Measurements from ENCODE around the gene PANK1.

PANK1 gene

DNA sequence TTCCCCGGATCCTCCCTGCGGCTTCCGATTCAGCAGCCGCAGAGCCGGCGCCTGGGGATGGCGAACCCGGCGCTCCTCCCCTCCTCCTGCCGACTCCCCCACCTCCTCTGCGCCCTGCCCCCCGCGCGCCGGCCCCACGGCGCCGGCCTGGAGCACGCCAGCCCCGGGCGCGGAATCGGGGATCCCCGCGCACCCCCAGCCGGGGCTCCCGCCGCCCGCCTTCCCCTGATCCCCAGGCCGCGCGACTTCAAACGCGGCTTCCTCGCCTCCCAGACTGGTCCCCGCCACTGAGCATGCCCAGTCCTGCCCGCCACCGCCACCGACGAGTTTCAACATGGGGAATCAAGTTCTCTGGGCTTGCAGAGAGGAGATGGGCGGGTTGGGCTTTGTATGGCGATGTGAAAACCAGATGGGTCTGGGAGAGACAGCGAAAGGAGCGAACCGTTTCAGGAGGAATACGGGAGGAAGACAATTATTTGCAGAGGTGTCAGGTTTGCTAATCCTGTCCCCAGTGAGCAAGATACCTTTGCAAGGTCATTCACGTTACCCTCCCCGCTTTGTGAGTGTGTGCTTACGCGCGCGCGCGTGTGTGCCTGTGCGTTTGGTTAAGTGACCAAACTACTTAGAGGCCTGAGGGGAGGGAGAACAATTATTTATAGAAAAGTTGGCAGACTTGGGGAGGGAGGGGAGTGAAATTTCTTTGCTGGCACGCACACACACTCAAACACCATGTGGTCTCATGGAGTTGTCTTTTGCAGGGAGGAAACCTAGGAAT, at the start of gene PANK1:
TSS of gene PANK1 (minus strand) at position 276 of the 775 bp plus-strand sequence. CDS start 351 bp downstream, outside the sequence.
- DNase-seq, result peak; percentile 55

DNA sequence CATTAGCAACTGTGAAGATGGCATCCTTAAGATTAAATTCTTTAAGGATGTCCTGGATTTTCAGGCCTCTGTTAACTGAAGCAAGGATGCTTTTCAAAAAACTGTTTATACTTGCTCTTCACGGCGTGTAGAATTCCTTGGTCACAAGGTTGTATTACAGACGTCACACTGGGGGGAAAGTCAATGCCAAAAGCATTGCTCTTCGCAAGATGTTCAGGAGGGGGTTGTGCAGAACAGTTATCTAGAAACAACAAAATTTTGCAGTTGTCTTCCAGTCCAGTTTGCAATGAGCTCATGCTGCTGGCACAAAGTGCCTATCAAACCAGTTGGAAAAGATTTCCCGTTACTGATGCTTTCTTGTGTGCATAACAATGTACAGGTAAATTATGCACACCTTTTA, 48.1 kb upstream of the PANK1 start:
- no peak for DNase-seq

DNA sequence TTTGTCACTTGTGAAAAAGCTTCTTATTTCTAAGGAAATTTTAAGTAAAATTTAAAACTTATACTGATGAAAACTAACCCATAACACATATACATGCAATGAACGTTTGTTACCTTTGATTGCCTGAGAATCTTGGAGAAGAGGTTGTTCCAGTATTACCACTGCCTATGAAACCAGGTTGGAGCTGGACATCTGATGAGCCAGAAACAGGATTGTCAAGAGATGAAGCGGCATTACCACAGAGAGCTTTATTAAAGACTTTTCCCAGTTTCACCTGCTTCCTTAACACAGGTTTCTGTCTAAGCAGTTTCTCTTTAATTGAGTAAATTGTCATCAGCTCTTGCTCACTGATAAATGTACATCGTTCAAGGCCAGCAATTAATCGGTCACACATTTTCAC, 47.4 kb upstream of the PANK1 start:
- no peak for DNase-seq

- DNase-seq, result no peak
Measured at GRCh38 chr10:89690027-89690426, 45.0 kb upstream of the PANK1 start.

- no peak for DNase-seq
Measured at GRCh38 chr10:89685936-89686335, 40.9 kb upstream of the PANK1 start.

DNA sequence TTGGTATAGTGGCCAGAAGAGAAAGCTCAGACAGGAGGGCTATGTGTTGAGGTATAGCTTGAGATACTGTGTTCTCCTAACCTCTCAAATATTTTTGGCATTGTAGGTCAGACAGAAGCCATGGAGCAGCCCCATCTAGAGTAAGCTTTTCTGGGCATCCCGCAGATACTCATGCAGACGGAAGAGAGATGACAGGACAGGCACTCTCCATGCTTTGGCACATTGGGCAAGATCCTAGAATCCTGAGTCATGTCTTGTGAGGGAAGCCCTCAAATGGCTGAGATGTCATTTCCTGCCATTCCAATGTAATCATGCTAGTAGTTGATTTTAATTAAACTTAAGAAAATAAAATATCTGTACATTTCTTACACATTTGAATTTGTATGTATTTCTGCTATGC, 39.6 kb upstream of the PANK1 start:
- DNase-seq, result no peak

DNA sequence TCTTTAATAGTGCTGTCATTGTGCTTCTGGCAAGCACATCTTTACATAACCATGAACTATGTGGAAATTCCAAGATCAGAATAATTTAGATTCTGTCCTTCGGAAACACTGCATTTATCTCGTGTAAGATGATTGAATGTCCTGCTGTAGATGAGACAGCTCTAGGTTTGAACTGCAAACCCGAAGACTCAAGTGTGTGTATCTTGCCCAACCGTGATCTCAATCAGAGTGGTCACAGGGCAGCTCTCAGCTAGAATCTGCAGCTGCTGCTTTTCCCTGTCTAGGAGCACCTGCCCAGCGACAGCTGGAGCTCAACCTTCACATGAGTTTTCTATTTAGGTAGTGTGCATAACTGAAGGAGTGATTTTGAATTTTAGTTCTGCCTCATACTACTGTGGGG, 38.8 kb upstream of the PANK1 start:
- DNase-seq, result no peak

DNA sequence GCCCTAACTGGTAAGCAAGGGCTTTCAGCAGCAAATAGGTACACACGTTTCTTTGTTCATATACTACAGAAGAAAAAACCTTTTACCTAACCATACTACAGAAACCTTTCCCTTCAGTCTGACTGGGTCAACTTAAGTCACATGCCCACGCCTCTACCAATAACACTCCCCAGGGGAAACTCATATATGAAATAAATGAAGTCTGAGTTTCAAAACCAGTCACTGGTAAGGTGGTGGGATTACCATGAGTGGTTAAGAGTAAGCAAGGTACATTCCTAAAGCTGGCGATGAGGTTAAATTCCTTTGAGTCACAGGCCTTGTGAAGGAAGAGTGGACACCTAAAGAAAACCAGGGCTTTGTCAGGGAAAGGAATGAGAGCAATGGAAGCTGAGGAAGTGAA, 34.9 kb upstream of the PANK1 start:
- no peak for DNase-seq

DNA sequence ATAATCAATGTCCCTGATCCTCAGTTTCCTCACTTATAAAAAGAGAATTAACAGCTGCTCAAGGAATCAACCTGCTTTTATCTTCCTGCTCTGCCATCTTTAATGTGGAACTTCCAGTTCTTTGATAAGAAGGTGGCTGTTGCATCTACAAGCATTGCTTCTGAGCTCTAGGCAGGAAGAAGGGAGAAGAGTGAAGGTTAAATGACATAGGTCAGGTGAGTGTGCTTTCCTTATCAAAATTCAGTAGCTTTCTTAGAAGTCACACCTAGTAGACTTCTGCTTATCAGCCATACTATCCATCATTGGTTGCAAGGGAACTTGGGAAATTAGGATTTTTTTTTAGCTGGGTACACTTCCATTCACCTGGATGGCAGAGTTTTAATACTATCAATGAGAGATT, 32.3 kb upstream of the PANK1 start:
- DNase-seq, result no peak

DNA sequence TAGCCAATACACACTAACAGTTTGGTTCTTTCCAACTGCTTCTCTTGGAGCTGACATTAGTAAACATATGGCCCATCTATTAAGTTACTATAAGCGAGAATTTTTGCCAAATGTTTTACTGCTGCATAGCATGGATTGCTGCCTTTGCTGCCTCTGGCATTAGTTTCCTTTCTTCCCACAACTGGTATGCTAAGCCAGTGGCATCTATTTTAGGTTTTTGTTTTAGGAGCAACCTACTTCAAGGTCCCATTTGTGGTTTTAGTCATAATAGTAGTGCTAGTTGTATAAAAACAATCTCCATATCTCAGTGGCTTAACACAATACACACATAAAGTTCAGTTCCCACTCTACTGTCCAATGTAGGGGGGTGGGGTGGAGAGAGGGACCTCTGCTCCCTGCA, 25.9 kb upstream of the PANK1 start:
- DNase-seq, result no peak

DNA sequence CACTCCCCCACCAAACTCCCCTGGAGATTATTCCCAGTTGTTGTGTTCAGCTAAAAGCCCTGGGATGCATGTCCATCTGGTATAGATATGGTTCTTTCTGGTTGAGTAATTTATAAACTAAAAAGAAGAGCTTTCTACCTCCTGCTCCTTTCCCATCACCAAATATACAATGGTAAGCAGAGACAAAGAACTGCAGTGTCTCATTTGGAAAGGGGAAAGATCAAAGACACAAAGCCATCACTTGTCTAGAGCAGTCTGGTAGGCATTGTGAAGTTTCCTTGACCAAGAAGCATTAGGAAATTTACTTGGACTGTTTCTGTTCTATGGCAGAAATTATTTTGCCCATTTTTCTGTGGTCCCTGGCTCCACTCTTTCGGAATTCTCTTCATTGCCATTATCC, 24.9 kb upstream of the PANK1 start:
- DNase-seq, result no peak

GRCh38 chr10:89668386-89669071, 23.5 kb upstream of the PANK1 start:
- no peak for DNase-seq

GRCh38 chr10:89666138-89666537, 21.1 kb upstream of the PANK1 start:
- DNase-seq, result no peak

- DNase-seq, result no peak
Measured at GRCh38 chr10:89665302-89665701, 20.3 kb upstream of the PANK1 start.

DNA sequence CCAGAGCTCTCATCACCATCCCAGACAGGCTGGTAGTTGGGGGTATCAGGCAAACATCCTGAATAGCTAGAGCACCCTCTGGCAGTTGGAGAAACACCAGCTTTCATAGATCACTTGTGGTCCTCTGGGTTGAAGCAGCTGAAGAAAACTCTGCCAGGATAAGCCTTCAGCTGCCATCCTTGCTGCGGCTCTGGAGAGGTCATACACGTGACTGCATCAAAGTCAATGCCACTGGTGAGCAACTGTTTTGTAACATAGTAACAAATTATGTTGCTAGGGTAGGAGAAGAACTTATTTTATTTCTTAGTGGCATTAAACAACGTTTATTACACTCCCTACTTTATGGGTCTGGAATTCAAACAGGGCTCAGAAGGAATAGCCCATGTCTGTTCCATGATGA, 19.2 kb upstream of the PANK1 start:
- no peak for DNase-seq

DNA sequence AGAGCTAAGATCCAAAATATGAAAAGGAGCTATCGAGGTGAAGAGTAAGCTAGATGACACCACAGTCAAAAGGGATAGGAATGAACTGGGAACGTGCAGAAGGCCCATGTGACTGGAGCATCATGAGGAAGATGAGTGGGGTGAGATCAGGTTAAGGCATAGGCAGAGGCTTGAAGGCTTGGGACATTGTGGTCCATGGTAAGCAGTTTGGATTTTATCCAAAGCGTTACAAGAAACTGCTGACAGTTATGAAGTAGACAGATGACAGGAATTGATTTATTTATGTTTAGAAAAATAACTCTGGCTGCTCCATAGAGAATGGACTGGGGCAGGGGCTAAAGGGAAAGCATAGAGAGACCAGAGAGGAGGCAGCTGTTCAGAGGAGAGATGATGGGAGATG, 18.1 kb upstream of the PANK1 start:
- DNase-seq, result no peak

GRCh38 chr10:89662596-89662995, 17.6 kb upstream of the PANK1 start:
- DNase-seq, result no peak

- DNase-seq, result no peak
Measured at GRCh38 chr10:89659143-89660131, 14.4 kb upstream of the PANK1 start.

DNA sequence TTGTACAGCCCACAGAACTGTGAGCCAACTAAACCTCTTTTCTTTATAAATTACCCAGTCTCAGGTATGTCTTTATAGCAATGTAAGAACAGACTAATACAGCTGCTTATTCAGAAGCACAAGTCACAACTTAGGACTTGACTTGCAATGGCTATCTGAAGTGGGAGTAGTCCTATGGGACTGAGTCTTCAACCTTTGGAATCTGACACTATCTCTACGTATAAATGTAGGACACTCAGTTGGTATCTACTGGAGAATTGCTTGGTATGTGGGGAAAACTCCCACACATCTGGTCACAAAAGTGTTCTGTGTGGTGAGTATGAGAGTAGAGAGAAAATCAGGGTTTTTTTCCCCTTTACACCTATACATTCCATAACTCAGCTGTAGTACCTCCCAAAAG, 12.3 kb upstream of the PANK1 start:
- DNase-seq, result no peak

GRCh38 chr10:89655722-89656121, 10.7 kb upstream of the PANK1 start:
- no peak for DNase-seq

DNA sequence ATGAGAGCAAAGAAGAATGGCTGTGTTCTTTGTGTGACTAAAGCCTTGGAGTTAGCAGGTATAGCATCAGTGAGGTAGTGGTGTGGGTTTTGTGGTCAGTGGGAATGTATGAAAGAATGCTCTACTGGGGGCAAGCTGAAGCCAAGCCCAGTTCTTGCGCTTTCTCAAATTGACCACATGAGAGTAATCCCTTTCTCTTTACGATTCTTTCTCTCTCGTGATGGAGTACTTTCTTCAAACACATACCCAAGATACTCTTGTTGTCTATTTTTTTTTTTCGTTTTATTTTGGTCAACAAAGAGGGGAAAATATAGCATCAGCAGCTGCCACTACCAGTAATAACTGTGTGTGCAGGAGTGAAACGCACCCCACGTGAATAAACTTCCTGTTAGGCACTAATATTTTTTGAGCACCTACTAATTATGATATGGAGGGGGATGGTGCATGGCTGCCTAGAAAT, 8.4 kb upstream of the PANK1 start:
- DNase-seq, result no peak

GRCh38 chr10:89652806-89653370, 7.8 kb upstream of the PANK1 start:
- no peak for DNase-seq
